DND-41 (cell line): Measurements from ENCODE around the gene ATP8A2.

Experiments
- ATAC-seq: fragments of 200-7000 bp; cut with Tn5 transposase; 3 replicates; pipeline ENCODE4 v1.9.1; 2021; ENCODE audit warnings: low read depth; ENCODE audit not compliant: insufficient read depth
- DNase-seq: peaks from one replicate; pipeline ENCODE4 v3.0.0-alpha.2; 2020
- H2AFZ ChIP-seq: 2 replicates; pipeline ENCODE4 v1.6.0; 2012; ENCODE audit warnings: low read depth, low read length
- H3K27ac ChIP-seq: 2 replicates; pipeline ENCODE4 v1.5.1; 2012; ENCODE audit warnings: low read length, inconsistent platforms
- H3K27me3 ChIP-seq: fragments of 200-600 bp; sonication (generic); 2 replicates; pipeline ENCODE4 v1.6.0; 2012; ENCODE audit warnings: low read length, mild to moderate bottlenecking, inconsistent platforms; ENCODE audit not compliant: insufficient read depth, poor library complexity
- H3K36me3 ChIP-seq: 2 replicates; pipeline ENCODE4 v1.5.1; 2012; ENCODE audit warnings: low read length, inconsistent platforms; ENCODE audit not compliant: insufficient read depth
- H3K4me1 ChIP-seq: 2 replicates; pipeline ENCODE4 v1.5.1; 2012; ENCODE audit warnings: mild to moderate bottlenecking, low read length; ENCODE audit not compliant: insufficient read depth
- H3K4me2 ChIP-seq: 2 replicates; pipeline ENCODE4 v1.6.0; 2012; ENCODE audit warnings: mild to moderate bottlenecking, moderate library complexity, low read length, inconsistent platforms; ENCODE audit not compliant: insufficient read depth
- H3K4me3 ChIP-seq, 2 experiments: fragments of 200-600 bp in 1 of 2; shearing (Covaris generic) in 1 of 2; 2 replicates each; pipeline ENCODE4 v1.5.1; 2012 to 2016; ENCODE audit warnings: inconsistent platforms in 2 of 2, low read length in 2 of 2, mild to moderate bottlenecking in 2 of 2, low read depth in 1 of 2, moderate library complexity in 1 of 2
- H3K79me2 ChIP-seq: 2 replicates; pipeline ENCODE4 v1.6.0; 2012; ENCODE audit warnings: low read length, inconsistent platforms; ENCODE audit not compliant: insufficient read depth
- H3K9ac ChIP-seq: 2 replicates; pipeline ENCODE4 v1.6.0; 2012; ENCODE audit warnings: low read depth, mild to moderate bottlenecking, inconsistent platforms, low read length, moderate library complexity
- H3K9me3 ChIP-seq: 2 replicates; pipeline ENCODE4 v1.5.1; 2012; ENCODE audit warnings: low read length, moderate library complexity, mild to moderate bottlenecking, inconsistent platforms; ENCODE audit not compliant: insufficient read depth, severe bottlenecking
- H4K20me1 ChIP-seq: 2 replicates; pipeline ENCODE4 v1.6.0; 2012; ENCODE audit warnings: low read length; ENCODE audit not compliant: insufficient read depth
- CTCF ChIP-seq: IDR thresholded peaks from 2 replicates; pipeline ENCODE4 v1.5.1; 2012; ENCODE audit warnings: borderline replicate concordance, low read length, moderate library complexity, mild to moderate bottlenecking; ENCODE audit not compliant: poor library complexity, severe bottlenecking; ENCODE audit errors: extremely low read depth
- EZH2 ChIP-seq: IDR thresholded peaks from 3 replicates; pipeline ENCODE4 v1.6.1; 2012; ENCODE audit warnings: borderline replicate concordance, low read depth, mild to moderate bottlenecking, moderate library complexity, low read length, inconsistent platforms; ENCODE audit not compliant: severe bottlenecking

The ATP8A2 gene

DNA sequence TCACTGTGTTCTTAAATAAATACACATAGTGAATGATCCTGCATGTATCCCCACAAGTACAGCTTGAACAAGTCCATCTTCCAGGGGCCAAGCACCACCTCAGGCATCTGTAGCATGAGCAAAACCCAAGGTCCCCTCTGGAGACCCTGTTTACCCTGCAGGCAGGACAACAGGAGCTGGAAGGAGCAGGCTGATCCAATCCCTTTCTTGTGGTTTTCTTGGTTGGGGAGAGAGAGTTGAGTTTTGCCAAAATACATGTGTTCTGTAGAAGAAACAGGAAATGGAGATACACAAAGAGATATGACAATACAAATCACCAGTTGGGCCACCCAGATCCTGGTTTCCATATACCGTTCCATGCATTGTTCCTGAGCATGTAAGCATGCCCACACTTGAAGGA, 587.2 kb downstream of the ATP8A2 start:
- H3K9me3 ChIP-seq: no peaks in the 10 kb centered on the region
- H3K4me3 ChIP-seq: no peak overlapping the region
- peak; percentile 95 for ATAC-seq
- no peak overlapping the region for H3K9ac ChIP-seq
- H3K79me2 ChIP-seq: no peaks in the 10 kb centered on the region
- H3K27ac ChIP-seq: no peak overlapping the region; the same call in 1 of the 2 replicates
- no peaks in the 10 kb centered on the region for H4K20me1 ChIP-seq
- TF ChIP-seq CTCF: no peak
- no peak for TF ChIP-seq EZH2
- H3K4me1 ChIP-seq: peaks cover 27% of the 10 kb centered on the region
- peak overlapping the region; percentile 27; the same call in 1 of the 2 replicates for H3K4me2 ChIP-seq
- no peaks in the 10 kb centered on the region for H3K36me3 ChIP-seq
- no peak overlapping the region for H2AFZ ChIP-seq
- H3K27me3 ChIP-seq: no peaks in the 10 kb centered on the region
- peak; percentile 57 for DNase-seq

- no peak for TF ChIP-seq EZH2
- TF ChIP-seq CTCF: no peak
- Histone ChIP-seq H2AFZ (no peak overlapping the region), H3K4me2 (no peak overlapping the region), H3K4me1 (peaks cover 21% of the 10 kb centered on the region), H3K36me3 (no peaks in the 10 kb centered on the region), H3K4me3 (no peak overlapping the region), H3K27ac (no peak overlapping the region), H3K9me3 (no peaks in the 10 kb centered on the region), H3K27me3 (no peaks in the 10 kb centered on the region), H3K79me2 (no peaks in the 10 kb centered on the region), H4K20me1 (no peaks in the 10 kb centered on the region), H3K9ac (no peak overlapping the region)
- ATAC-seq (no peak), DNase-seq (no peak)
Measured at GRCh38 chr13:25961294-25961693, 589.5 kb downstream of the ATP8A2 start.

DNA sequence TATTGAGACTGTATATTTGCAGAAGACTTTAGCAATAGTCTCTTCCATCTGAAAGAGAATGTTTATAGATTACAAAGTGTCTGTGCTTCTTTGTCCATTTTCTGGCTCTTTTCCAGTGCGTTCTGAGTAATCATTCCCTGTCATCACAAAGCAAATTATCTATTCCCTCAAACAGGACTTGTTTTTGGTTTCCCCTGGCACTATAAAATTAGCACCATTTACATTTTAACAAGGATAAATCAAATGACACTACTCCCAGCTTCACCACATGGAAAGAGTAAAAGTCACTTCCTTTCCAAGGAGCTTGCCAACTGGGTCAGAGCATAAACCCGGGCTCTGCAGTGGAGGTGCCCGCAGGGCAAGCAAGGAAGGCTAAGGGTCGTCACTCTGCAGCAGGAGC, 591.9 kb downstream of the ATP8A2 start:
- no peak for DNase-seq
- Histone ChIP-seq H2AFZ (no peak overlapping the region), H3K27ac (no peak overlapping the region), H4K20me1 (no peaks in the 10 kb centered on the region), H3K36me3 (no peaks in the 10 kb centered on the region), H3K9me3 (no peaks in the 10 kb centered on the region), H3K4me1 (peaks cover 16% of the 10 kb centered on the region), H3K79me2 (no peaks in the 10 kb centered on the region), H3K27me3 (no peaks in the 10 kb centered on the region), H3K9ac (no peak overlapping the region), H3K4me3 (no peak overlapping the region), H3K4me2 (no peak overlapping the region)
- ATAC-seq: no peak
- no peak for TF ChIP-seq CTCF
- TF ChIP-seq EZH2: no peak

GRCh38 chr13:25965596-25965995, 593.8 kb downstream of the ATP8A2 start:
- Histone ChIP-seq H4K20me1 (no peaks in the 10 kb centered on the region), H3K36me3 (no peaks in the 10 kb centered on the region), H3K4me2 (no peak overlapping the region), H3K9me3 (no peaks in the 10 kb centered on the region), H3K4me1 (no peaks in the 10 kb centered on the region), H3K9ac (no peak overlapping the region), H3K79me2 (no peaks in the 10 kb centered on the region), H3K27me3 (no peaks in the 10 kb centered on the region), H3K27ac (no peak overlapping the region), H2AFZ (no peak overlapping the region), H3K4me3 (no peak overlapping the region)
- TF ChIP-seq CTCF (no peak), EZH2 (no peak)
- DNase-seq (no peak), ATAC-seq (no peak)
